ENCODE data around the gene KRTAP10-1.

The KRTAP10-1 gene

DNA sequence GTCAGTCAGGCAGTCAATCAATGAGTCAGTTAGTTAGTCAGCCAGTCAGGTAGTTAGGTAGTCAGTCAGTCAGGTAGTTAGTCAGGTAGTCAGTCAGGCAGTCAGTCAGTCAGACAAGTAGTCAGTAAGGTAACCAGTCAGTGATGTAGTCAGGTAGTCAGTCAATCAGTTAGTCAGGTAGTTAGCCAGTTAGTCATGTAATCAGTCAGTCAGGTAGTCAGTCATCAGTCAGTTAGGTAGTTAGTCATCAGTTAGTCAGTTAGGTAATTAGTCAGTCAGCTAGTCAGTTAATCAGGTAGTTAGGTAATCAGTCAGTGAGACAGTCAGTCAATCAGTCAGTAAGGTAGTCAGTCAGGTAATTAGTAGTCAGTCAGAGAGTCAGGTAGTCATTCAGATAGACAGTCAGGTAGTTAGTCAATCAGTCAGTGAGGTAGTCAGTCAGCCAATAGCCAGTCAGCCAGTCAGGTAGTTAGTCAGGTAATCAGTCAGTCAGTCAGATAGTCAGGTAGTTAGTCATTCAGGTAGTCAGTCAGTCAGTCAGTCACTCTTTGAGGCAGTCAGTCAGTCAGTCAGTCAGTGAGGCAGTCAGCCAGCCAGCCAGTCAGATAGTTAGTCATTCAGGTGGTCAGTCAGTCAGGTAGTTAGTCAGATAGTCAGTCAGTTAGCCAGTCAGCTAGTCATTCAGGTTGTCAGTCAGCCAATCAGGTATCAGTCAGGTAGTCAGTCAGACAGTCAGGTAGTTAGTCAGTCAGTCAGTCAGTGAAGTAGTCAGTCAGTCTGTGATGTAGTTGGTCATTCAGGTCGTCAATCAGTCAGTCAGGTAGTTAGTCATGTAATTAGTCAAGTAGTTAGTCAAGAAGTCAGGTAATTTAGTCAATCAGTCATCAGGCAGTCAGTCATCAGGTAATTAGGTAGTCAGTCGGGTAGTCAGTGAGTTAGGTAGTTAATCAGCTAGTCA lies 15.3 kb downstream of the KRTAP10-1 start:
- H3K9me3 ChIP-seq (ENCODE audit: low read length): no peaks in the 10 kb centered on the region
- no peak overlapping the region for H3K27ac ChIP-seq (ENCODE audit: low read depth, low read length)
- H3K4me3 ChIP-seq (ENCODE audit: low read depth in 1 of 2, low read length in 2 of 2): no peak overlapping the region
- H3K27me3 ChIP-seq (ENCODE audit: control insufficient read depth in 1 of 2, insufficient read depth in 2 of 2, low read length in 2 of 2): no peaks in the 10 kb centered on the region
- H3K36me3 ChIP-seq (ENCODE audit: insufficient read depth, low read length): no peaks in the 10 kb centered on the region
- no peak overlapping the region for H3K9ac ChIP-seq (ENCODE audit: low read length)
- no peaks in the 10 kb centered on the region for H3K4me1 ChIP-seq (ENCODE audit: insufficient read depth, low read length)

DNA sequence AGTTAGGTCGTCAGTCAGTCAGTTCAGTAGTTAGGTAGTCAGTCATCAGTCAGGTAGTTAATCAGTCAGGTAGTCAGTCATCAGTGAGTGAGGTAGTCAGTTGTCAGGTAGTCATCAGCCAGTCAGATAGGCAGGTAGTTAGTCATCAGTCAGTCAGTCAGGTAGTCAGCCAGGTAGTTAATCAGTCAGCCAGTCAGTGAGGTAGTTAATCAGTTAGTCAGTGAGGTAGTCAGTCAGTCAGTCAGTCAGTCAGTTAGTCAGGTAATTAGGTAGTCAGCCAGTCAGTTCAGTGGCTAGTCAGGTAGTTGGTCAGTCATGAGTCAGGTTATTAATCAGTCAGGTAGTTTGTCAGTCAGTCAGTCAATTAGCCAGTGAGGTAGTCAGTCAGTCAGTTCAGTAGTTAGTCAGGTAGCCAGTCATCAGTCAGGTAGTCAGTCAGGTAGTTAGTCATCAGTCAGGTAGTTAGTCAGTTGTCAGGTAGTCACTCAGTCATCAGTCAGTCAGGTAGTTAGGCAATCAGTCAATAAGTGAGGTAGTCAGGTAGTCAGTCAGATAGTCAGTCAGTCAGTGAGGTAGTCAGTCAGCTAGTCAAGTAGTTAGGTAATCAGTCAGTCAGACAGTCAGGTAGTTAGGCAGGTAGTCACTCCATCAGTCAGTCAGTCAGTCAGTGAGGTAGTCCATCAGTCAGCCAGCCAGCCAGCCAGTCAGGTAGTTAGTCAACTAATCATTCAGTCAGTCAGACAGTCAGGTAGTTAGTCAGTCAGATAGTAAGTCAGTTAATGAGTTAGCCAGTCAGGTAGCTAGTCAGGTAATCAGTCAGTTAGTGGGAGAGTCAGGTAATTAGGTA lies 16.2 kb downstream of the KRTAP10-1 start:
- no peaks in the 10 kb centered on the region for H3K36me3 ChIP-seq (ENCODE audit: insufficient read depth, low read length)
- H3K9me3 ChIP-seq (ENCODE audit: low read length): no peaks in the 10 kb centered on the region
- H3K9ac ChIP-seq (ENCODE audit: low read length): no peak overlapping the region
- H3K27me3 ChIP-seq (ENCODE audit: control insufficient read depth in 1 of 2, insufficient read depth in 2 of 2, low read length in 2 of 2): no peaks in the 10 kb centered on the region
- no peaks in the 10 kb centered on the region for H3K4me1 ChIP-seq (ENCODE audit: insufficient read depth, low read length)
- no peak overlapping the region for H3K4me3 ChIP-seq (ENCODE audit: low read depth in 1 of 2, low read length in 2 of 2)
- no peak overlapping the region for H3K27ac ChIP-seq (ENCODE audit: low read depth, low read length)

DNA sequence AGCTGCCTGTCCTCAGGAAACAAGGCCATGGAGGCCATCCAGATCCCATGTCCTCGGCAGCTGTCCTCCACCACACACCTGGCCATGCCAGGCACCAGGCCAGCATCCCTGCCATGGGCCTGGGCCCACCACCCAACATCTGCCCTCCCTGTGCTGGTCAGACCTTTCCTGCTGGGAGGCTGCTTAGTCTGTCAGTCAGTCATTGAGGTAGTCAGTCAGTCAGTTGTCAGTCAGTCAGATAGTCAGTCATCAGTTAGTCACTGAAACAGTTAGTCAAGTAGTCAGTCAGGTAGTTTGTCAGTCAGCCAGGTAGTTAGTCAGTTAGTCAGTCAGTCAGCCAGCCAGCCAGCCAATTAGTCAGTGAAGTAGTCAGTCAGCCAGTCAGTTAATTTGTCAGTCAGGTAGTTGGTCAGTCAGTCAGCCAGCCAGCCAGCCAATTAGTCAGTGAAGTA lies 17.2 kb downstream of the KRTAP10-1 start:
- Histone ChIP-seq H3K27ac (ENCODE audit: low read depth, low read length) (no peak overlapping the region), H3K9me3 (ENCODE audit: low read length) (no peaks in the 10 kb centered on the region), H3K36me3 (ENCODE audit: insufficient read depth, low read length) (no peaks in the 10 kb centered on the region), H3K27me3 (ENCODE audit: control insufficient read depth in 1 of 2, insufficient read depth in 2 of 2, low read length in 2 of 2) (no peaks in the 10 kb centered on the region), H3K9ac (ENCODE audit: low read length) (no peak overlapping the region), H3K4me1 (ENCODE audit: insufficient read depth, low read length) (no peaks in the 10 kb centered on the region), H3K4me3 (ENCODE audit: low read depth in 1 of 2, low read length in 2 of 2) (no peak overlapping the region)

DNA sequence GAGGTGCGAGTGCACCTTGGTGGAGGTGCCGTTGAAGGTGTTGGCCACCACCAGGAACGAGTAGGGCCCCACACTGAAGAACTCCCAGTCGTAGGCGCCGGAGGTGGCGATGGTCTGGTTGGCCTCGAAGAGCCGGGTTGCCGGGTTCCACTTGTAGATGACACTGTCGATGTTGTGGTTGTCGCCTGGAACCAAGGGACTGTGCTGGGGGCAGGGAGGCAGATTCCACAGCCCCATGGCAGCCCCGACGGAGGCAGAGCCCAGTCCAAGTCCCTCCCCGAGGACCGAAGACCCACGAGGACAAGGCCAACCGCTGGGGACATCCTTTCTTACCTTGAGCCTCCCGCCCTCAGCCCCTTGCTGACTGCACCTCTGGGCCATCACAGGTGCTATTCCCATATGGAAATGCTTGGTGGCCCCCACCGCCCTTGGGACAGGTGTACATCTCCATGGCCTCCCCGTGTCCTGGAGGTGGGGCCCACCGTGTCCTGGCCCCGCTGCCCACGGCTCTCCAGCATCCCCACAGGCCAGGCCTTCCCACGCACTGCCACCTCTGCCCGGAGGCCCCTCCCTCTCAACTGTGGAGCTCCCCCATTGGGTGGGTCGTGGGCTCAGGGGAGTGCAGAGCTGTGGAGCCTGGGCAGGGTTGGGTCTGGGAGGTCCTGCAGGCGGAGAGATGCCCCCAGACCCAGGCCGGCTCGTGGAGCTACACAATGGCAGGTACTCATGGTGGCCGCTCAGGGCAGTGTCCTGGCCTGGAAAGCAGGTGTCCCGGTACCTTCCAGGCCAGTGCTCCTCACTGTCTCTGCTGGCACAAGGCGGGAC lies 17.9 kb downstream of the KRTAP10-1 start:
- Histone ChIP-seq H3K27me3 (ENCODE audit: control insufficient read depth in 1 of 2, insufficient read depth in 2 of 2, low read length in 2 of 2) (no peaks in the 10 kb centered on the region), H3K4me3 (ENCODE audit: low read depth in 1 of 2, low read length in 2 of 2) (no peak overlapping the region), H3K27ac (ENCODE audit: low read depth, low read length) (no peak overlapping the region), H3K9ac (ENCODE audit: low read length) (no peak overlapping the region), H3K9me3 (ENCODE audit: low read length) (no peaks in the 10 kb centered on the region), H3K4me1 (ENCODE audit: insufficient read depth, low read length) (no peaks in the 10 kb centered on the region), H3K36me3 (ENCODE audit: insufficient read depth, low read length) (no peaks in the 10 kb centered on the region)

DNA sequence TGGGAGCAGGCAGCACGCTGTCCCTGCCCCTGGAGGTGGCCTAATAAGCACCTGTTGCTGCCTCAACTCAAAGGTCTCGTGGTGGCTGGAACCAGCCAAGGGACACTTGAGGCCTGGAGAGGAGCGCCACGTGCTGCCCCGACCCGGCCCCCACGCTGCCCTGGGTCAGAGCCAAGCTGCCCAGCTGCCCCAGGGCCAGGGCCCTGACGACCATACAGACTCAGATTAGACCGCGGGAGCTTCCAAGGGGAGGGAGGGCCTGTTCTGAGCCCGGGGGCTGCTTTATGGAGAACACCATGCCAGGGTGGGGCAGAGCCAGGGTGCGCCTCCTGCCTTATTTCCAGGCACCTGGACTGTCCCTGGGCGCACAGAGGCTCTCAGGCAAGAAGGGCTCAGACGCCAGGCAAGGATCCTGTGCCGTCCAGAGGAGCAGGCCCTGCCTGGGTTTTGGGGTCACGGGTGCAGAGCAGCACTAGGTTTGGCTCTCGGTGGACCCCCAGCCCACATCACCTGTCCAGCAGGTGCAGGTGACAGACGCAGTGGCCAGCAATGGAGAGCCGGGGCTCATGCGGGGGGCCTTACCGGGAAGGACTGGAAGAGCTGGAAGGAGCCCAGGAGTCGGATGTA lies 18.6 kb downstream of the KRTAP10-1 start:
- H3K27me3 ChIP-seq (ENCODE audit: control insufficient read depth in 1 of 2, insufficient read depth in 2 of 2, low read length in 2 of 2): no peaks in the 10 kb centered on the region
- no peaks in the 10 kb centered on the region for H3K4me1 ChIP-seq (ENCODE audit: insufficient read depth, low read length)
- H3K4me3 ChIP-seq (ENCODE audit: low read depth in 1 of 2, low read length in 2 of 2): no peak overlapping the region
- H3K9me3 ChIP-seq (ENCODE audit: low read length): no peaks in the 10 kb centered on the region
- H3K9ac ChIP-seq (ENCODE audit: low read length): no peak overlapping the region
- no peak overlapping the region for H3K27ac ChIP-seq (ENCODE audit: low read depth, low read length)
- no peaks in the 10 kb centered on the region for H3K36me3 ChIP-seq (ENCODE audit: insufficient read depth, low read length)

DNA sequence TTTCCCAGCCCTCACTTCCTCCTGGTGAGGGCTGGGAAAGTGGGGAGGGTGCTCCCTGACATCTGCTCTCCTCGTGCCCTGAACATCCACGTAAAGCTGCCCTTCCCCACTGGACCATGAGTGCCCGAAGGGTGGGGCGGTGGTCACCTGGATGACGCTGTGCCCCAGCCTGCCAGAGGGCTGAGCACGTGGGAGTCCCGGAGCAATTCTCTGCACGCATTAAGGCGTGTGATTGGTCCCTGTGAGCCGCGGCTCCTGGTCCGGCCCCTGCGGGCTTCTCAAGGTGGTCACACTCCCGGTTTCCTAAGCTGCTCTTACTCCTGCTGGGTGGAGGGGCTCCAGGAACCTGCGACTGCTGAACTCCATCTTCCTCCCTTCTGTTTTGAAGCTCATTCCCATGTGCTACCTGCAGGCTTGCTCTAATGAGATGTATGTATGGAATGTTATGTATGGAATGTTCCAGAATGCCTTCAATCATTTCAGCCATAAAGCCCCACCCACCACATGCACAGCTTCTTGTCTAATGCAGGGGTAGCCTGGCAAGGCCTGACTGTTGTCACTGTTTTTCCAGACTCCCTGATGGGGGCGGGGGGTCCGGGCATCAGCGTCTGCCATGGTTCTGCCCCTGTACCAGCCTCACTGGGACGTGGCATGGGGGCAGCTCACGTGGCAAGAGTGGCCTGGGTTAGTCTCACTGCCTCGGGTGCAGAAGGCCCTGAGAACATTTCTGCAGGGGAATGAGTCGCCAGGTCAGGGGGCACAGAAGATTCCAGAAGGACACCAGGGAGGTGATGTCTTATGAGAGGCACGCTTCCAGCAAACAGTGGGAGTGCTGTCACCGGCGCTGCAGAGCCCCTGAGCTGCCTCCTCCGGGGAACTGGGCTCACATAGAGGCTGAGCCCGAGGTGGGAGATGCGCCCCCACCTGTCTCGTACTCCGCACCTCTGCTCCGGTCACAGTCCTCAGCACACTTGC lies 19.4 kb downstream of the KRTAP10-1 start:
- H3K27ac ChIP-seq (ENCODE audit: low read depth, low read length): no peak overlapping the region
- H3K4me1 ChIP-seq (ENCODE audit: insufficient read depth, low read length): no peaks in the 10 kb centered on the region
- H3K9me3 ChIP-seq (ENCODE audit: low read length): no peaks in the 10 kb centered on the region
- H3K9ac ChIP-seq (ENCODE audit: low read length): no peak overlapping the region
- H3K27me3 ChIP-seq (ENCODE audit: control insufficient read depth in 1 of 2, insufficient read depth in 2 of 2, low read length in 2 of 2): no peaks in the 10 kb centered on the region
- H3K36me3 ChIP-seq (ENCODE audit: insufficient read depth, low read length): no peaks in the 10 kb centered on the region
- no peak overlapping the region for H3K4me3 ChIP-seq (ENCODE audit: low read depth in 1 of 2, low read length in 2 of 2)

DNA sequence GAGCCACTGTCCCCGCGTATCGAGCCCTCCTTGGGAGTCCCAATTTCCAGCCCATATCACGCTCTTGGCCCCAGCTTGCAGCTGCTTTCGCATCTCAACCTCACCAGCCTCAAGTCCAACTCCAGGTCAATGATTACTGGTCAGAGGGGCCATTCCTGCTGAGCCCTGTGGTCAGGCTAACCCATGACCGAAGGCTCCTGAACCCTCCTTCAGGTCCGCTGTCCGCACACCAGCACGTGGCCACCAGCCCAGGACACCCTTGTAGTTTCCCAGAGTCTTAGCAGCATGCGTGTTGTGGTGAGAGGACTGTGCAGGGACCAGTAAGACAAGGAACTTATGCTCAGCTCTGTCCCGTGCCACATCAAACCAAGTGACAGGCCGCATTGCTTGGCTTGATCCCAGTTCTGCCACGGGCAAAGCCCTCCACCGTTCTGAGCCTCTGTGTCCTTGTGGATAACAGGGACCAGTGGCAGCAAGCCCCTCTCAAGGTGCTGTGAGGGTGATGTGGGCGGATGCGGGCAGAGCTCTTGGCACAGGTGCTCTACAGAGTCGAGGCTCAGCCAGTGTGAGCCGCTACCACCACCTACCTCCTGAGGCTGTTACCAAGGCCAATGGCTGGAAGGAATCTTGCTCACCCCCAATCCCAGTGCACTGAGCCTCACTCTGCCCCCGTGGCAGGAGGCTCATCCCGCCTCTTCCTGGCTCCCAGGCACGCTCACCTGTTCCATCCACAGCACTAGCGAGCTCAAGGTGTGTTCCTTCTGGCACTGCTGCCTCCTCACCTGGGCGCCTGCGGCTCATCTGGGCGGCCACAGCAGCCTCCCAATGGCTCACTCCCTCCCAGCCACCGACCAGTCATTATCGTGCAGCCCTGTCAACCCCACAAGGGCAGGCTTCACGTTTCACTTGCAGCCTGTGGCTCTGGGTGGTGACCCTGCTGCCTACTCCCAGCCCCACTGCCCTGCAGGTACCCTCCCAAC lies 20.4 kb downstream of the KRTAP10-1 start:
- H3K4me3 ChIP-seq (ENCODE audit: low read depth in 1 of 2, low read length in 2 of 2): no peak overlapping the region
- no peaks in the 10 kb centered on the region for H3K36me3 ChIP-seq (ENCODE audit: insufficient read depth, low read length)
- H3K9me3 ChIP-seq (ENCODE audit: low read length): no peaks in the 10 kb centered on the region
- no peaks in the 10 kb centered on the region for H3K27me3 ChIP-seq (ENCODE audit: control insufficient read depth in 1 of 2, insufficient read depth in 2 of 2, low read length in 2 of 2)
- H3K4me1 ChIP-seq (ENCODE audit: insufficient read depth, low read length): no peaks in the 10 kb centered on the region
- H3K9ac ChIP-seq (ENCODE audit: low read length): no peak overlapping the region
- H3K27ac ChIP-seq (ENCODE audit: low read depth, low read length): no peak overlapping the region

DNA sequence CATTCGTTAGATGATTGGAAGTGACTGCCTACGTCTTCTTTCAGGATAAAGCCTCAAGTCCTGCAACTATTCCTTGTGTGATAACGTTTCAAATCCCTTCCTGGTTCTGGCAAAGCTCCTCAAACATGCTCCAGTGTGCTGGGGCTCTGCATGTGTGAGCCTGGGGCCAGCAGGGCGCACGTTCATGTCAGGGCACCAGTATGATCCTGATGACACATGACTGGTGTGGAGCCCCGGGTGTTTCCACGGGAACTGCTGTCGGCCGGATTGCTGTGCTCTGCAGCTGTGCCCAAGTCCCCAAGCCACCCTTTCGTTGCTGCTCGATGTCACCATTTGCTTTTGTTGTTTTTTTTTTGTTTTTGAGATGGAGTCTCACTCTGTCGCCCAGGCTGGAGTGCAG lies 21.3 kb downstream of the KRTAP10-1 start:
- no peaks in the 10 kb centered on the region for H3K36me3 ChIP-seq (ENCODE audit: insufficient read depth, low read length)
- no peaks in the 10 kb centered on the region for H3K4me1 ChIP-seq (ENCODE audit: insufficient read depth, low read length)
- H3K4me3 ChIP-seq (ENCODE audit: low read depth in 1 of 2, low read length in 2 of 2): no peak overlapping the region
- H3K9ac ChIP-seq (ENCODE audit: low read length): no peak overlapping the region
- no peak overlapping the region for H3K27ac ChIP-seq (ENCODE audit: low read depth, low read length)
- no peaks in the 10 kb centered on the region for H3K9me3 ChIP-seq (ENCODE audit: low read length)
- no peaks in the 10 kb centered on the region for H3K27me3 ChIP-seq (ENCODE audit: control insufficient read depth in 1 of 2, insufficient read depth in 2 of 2, low read length in 2 of 2)

DNA sequence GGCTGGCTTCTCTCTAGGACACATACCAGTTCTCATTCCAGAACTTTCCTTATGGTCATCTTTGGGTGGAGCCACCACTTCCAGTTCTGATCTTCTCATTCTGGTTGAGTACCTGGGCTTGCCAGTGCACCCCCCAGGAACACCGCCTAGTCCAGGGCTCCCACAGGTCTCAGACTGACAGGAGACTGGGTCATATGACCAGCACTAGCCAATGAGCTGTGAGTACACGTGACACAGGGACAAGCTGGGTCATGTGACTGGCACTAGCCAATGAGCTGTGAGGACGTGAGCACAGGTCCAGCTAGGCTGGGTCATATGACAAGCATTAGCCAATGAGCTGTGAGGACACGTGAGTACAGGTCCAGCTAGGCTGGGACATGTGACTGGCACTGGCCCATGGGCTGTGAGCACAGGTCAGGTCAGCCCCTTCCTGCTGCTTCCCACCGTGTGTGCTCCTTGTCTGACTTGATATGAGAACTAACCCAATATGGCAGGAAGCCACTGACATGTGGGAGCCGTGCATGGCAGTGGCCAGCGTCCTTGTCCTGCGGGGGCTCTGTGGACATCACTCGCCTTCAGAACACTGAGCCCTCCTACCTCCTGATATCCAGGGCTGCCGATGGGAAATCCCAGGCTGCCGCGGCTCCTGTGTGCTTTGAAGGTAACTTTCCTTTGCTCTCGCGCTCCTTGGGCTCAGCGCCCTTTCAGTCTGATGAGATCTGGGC lies 22.7 kb downstream of the KRTAP10-1 start:
- no peaks in the 10 kb centered on the region for H3K4me1 ChIP-seq (ENCODE audit: insufficient read depth, low read length)
- no peaks in the 10 kb centered on the region for H3K36me3 ChIP-seq (ENCODE audit: insufficient read depth, low read length)
- no peaks in the 10 kb centered on the region for H3K27me3 ChIP-seq (ENCODE audit: control insufficient read depth in 1 of 2, insufficient read depth in 2 of 2, low read length in 2 of 2)
- no peak overlapping the region for H3K27ac ChIP-seq (ENCODE audit: low read depth, low read length)
- no peaks in the 10 kb centered on the region for H3K9me3 ChIP-seq (ENCODE audit: low read length)
- no peak overlapping the region for H3K9ac ChIP-seq (ENCODE audit: low read length)
- no peak overlapping the region for H3K4me3 ChIP-seq (ENCODE audit: low read depth in 1 of 2, low read length in 2 of 2)

All from muscle layer of colon (tissue), 2 donors.